Endothelial cell (in vitro differentiated cells): ENCODE results near the gene HSDL2. TPM values are rescaled to one million over a fixed set of nuclear protein-coding genes. Genes with fewer than 3 reads are reported as not detected.
A peak's percentile ranks its signal among the peaks of the same experiment; 100 is the strongest.

ENCODE experiments used
- DNase-seq: peaks from one replicate; pipeline ENCODE4 v3.0.0; 2021; ENCODE audit warnings: low spot score
- H3K27ac Mint-ChIP-seq: one replicate; pipeline ENCODE4 v1.8.0; 2021; ENCODE audit warnings: mixed read lengths, inconsistent platforms; ENCODE audit not compliant: unreplicated experiment
- H3K27me3 Mint-ChIP-seq: one replicate; pipeline ENCODE4 v1.8.0; 2021; ENCODE audit warnings: mild to moderate bottlenecking, moderate library complexity, mixed read lengths, inconsistent platforms; ENCODE audit not compliant: unreplicated experiment
- H3K36me3 Mint-ChIP-seq: one replicate; pipeline ENCODE4 v1.8.0; 2021; ENCODE audit warnings: mild to moderate bottlenecking, low read depth, mixed read lengths, inconsistent platforms; ENCODE audit not compliant: unreplicated experiment
- H3K4me1 Mint-ChIP-seq: one replicate; pipeline ENCODE4 v1.8.0; 2021; ENCODE audit warnings: mild to moderate bottlenecking, mixed read lengths, inconsistent platforms; ENCODE audit not compliant: unreplicated experiment
- H3K4me3 Mint-ChIP-seq: one replicate; pipeline ENCODE4 v1.8.0; 2021; ENCODE audit warnings: mild to moderate bottlenecking, mixed read lengths, inconsistent platforms; ENCODE audit not compliant: unreplicated experiment
- H3K9me3 Mint-ChIP-seq: one replicate; pipeline ENCODE4 v1.8.0; 2021; ENCODE audit warnings: mixed read lengths, inconsistent platforms; ENCODE audit not compliant: unreplicated experiment
- CTCF ChIP-seq: fragments of 200-600 bp; sonication (generic); IDR thresholded peaks from one replicate; pipeline ENCODE4 v1.5.0; 2021; ENCODE audit warnings: antibody characterized with exemption; ENCODE audit not compliant: unreplicated experiment
- long read RNA-seq: library from polyadenylated mRNA; unstranded; transcript quantifications from one replicate; pipeline ENCODE4 v2.0.0, GENCODE V29; 2020; ENCODE audit not compliant: unreplicated experiment
- total RNA-seq: library from RNA; stranded (reverse); fragmentation: NEBNext Ultra II Directional; extraction: Animal tissue kit (Norgen Biotek cat#: 25700); gene quantifications from one replicate; pipeline ENCODE4 v1.2.1, GENCODE V29; 2021; ENCODE audit not compliant: unreplicated experiment

Gene HSDL2
- 7.9 TPM for total RNA-seq
- long read RNA-seq, transcript HSDL2-202 (11 exons, 3,350 nt) = major isoform, 8 of 8 reads
- long read RNA-seq, partial matches to known transcripts = 0 of 8 reads
- long read RNA-seq, other reads (novel, unspliced or antisense) = 0 of 8 reads

GRCh38 chr9:112380102-112380824 is at the start of gene HSDL2:
HSDL2 (plus strand) TSS chr9:112380108; CDS start chr9:112380164, 56 bp downstream.
- H3K9me3 Mint-ChIP-seq = no peaks in the 10 kb centered on the region

GRCh38 chr9:112331674-112331952 is 48.3 kb upstream of the HSDL2 start:
- no peaks in the 10 kb centered on the region for H3K9me3 Mint-ChIP-seq
- H3K36me3 Mint-ChIP-seq = peaks cover 5% of the 10 kb centered on the region
- DNase-seq = no peak
- no peak overlapping the region for H3K27ac Mint-ChIP-seq
- TF ChIP-seq CTCF = no peak
- peaks cover 12% of the 10 kb centered on the region for H3K27me3 Mint-ChIP-seq
- peaks cover 27% of the 10 kb centered on the region for H3K4me1 Mint-ChIP-seq
- peak overlapping the region; percentile 99 for H3K4me3 Mint-ChIP-seq

More at GRCh38 chr9:112380102-112380824, at the start of gene HSDL2:
- peak within 1 kb of the TSS; percentile 97 for H3K4me3 Mint-ChIP-seq
- H3K27ac Mint-ChIP-seq = peak within 1 kb of the TSS; percentile 94
- no peak for DNase-seq
- H3K4me1 Mint-ChIP-seq = peaks cover 26% of the 10 kb centered on the region
- peaks cover 2% of the 10 kb centered on the region for H3K27me3 Mint-ChIP-seq
- no peak for TF ChIP-seq CTCF
- H3K36me3 Mint-ChIP-seq = peaks cover 4% of the 10 kb centered on the region

- peak overlapping the region; percentile 97 for H3K27ac Mint-ChIP-seq
- peak overlapping the region; percentile 99 for H3K4me3 Mint-ChIP-seq
- H3K4me1 Mint-ChIP-seq = peaks cover 27% of the 10 kb centered on the region
- TF ChIP-seq CTCF = no peak
- no peaks in the 10 kb centered on the region for H3K9me3 Mint-ChIP-seq
- no peak for DNase-seq
- peaks cover 12% of the 10 kb centered on the region for H3K27me3 Mint-ChIP-seq
- peaks cover 5% of the 10 kb centered on the region for H3K36me3 Mint-ChIP-seq
Measured at GRCh38 chr9:112332214-112332613, 47.7 kb upstream of the HSDL2 start.

- Mint-ChIP-seq H3K4me3 (peak overlapping the region; percentile 99), H3K4me1 (peaks cover 27% of the 10 kb centered on the region), H3K9me3 (no peaks in the 10 kb centered on the region), H3K27me3 (peaks cover 12% of the 10 kb centered on the region), H3K27ac (peak overlapping the region; percentile 97), H3K36me3 (peaks cover 5% of the 10 kb centered on the region)
- no peak for TF ChIP-seq CTCF
- DNase-seq = no peak
Measured at GRCh38 chr9:112332674-112332976, 47.3 kb upstream of the HSDL2 start.

- peak; percentile 78 for DNase-seq
- Mint-ChIP-seq H3K4me1 (peaks cover 27% of the 10 kb centered on the region), H3K36me3 (peaks cover 5% of the 10 kb centered on the region), H3K4me3 (peak within 1 kb of the TSS; percentile 99), H3K9me3 (no peaks in the 10 kb centered on the region), H3K27me3 (peaks cover 12% of the 10 kb centered on the region), H3K27ac (peak within 1 kb of the TSS; percentile 97)
- TF ChIP-seq CTCF = no peak
Measured at GRCh38 chr9:112332977-112333638, 46.8 kb upstream of the HSDL2 start, which contains the start of gene PTBP3. PTBP3 (minus strand) TSS chr9:112333619; CDS start chr9:112297865, 35,754 bp downstream.
